Measurements from ENCODE around the gene PTK7.

The PTK7 gene

DNA sequence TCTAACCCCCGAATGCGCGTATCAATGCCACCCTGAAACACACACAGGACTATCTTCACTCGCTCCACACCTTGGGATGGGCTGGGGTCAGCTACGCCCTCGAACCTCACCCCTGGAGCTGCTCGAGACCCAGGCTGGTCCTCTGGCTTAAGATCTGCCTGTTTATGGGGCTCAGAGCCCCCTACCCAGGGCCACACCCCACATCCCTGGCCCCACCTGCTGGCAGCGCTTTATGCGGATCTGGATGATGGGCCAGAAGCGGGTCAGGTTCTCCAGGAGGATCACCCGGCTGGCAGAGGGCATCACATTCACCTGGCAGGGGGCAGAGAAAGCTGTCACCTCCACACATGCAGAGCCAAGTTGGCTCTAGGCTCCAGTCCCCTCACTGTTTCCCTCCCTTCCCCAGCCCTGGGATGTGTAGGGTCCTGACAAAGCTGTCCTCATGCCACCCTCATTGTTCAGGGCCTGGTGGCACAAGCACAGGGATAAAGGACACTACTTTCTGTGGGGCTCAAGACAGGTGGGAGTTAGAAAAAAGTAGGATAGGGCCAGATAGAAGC, 30.7 kb upstream of the PTK7 start:
- no peak for ATAC-seq
- no peak for TF ChIP-seq ARNTL (CRISPR knock-in tag; IDR thresholded peaks at IDR 0.05; ENCODE audit: borderline replicate concordance, low read depth)
- no peak for TF ChIP-seq ZFP30 (CRISPR knock-in tag; IDR thresholded peaks at IDR 0.05)
- no peak for TF ChIP-seq ZFP3 (CRISPR knock-in tag; IDR thresholded peaks at IDR 0.05)
- no peak for TF ChIP-seq ZNF8 (CRISPR knock-in tag; IDR thresholded peaks at IDR 0.05)
- no peak for TF ChIP-seq ZNF70 (CRISPR knock-in tag; IDR thresholded peaks at IDR 0.05)
- TF ChIP-seq ISL1 (CRISPR knock-in tag; IDR thresholded peaks at IDR 0.05), result no peak
- no peak for TF ChIP-seq OSR1 (CRISPR knock-in tag; IDR thresholded peaks at IDR 0.05)
- TF ChIP-seq, protein P1, sequence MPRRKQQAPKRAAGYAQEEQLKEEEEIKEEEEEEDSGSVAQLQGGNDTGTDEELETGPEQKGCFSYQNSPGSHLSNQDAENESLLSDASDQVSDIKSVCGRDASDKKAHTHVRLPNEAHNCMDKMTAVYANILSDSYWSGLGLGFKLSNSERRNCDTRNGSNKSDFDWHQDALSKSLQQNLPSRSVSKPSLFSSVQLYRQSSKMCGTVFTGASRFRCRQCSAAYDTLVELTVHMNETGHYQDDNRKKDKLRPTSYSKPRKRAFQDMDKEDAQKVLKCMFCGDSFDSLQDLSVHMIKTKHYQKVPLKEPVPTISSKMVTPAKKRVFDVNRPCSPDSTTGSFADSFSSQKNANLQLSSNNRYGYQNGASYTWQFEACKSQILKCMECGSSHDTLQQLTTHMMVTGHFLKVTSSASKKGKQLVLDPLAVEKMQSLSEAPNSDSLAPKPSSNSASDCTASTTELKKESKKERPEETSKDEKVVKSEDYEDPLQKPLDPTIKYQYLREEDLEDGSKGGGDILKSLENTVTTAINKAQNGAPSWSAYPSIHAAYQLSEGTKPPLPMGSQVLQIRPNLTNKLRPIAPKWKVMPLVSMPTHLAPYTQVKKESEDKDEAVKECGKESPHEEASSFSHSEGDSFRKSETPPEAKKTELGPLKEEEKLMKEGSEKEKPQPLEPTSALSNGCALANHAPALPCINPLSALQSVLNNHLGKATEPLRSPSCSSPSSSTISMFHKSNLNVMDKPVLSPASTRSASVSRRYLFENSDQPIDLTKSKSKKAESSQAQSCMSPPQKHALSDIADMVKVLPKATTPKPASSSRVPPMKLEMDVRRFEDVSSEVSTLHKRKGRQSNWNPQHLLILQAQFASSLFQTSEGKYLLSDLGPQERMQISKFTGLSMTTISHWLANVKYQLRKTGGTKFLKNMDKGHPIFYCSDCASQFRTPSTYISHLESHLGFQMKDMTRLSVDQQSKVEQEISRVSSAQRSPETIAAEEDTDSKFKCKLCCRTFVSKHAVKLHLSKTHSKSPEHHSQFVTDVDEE (CRISPR knock-in tag; IDR thresholded peaks at IDR 0.05), result no peak
- TF ChIP-seq RARB (CRISPR knock-in tag; IDR thresholded peaks at IDR 0.05), result no peak
- no peak for TF ChIP-seq SNAI2 (CRISPR knock-in tag; IDR thresholded peaks at IDR 0.05)
- TF ChIP-seq PPARA (CRISPR knock-in tag; IDR thresholded peaks at IDR 0.05; ENCODE audit: borderline replicate concordance), result no peak
- TF ChIP-seq, protein P2, sequence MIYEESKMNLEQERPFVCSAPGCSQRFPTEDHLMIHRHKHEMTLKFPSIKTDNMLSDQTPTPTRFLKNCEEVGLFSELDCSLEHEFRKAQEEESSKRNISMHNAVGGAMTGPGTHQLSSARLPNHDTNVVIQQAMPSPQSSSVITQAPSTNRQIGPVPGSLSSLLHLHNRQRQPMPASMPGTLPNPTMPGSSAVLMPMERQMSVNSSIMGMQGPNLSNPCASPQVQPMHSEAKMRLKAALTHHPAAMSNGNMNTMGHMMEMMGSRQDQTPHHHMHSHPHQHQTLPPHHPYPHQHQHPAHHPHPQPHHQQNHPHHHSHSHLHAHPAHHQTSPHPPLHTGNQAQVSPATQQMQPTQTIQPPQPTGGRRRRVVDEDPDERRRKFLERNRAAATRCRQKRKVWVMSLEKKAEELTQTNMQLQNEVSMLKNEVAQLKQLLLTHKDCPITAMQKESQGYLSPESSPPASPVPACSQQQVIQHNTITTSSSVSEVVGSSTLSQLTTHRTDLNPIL (CRISPR knock-in tag; IDR thresholded peaks at IDR 0.05; ENCODE audit: low read depth), result no peak
- TF ChIP-seq, protein P3, sequence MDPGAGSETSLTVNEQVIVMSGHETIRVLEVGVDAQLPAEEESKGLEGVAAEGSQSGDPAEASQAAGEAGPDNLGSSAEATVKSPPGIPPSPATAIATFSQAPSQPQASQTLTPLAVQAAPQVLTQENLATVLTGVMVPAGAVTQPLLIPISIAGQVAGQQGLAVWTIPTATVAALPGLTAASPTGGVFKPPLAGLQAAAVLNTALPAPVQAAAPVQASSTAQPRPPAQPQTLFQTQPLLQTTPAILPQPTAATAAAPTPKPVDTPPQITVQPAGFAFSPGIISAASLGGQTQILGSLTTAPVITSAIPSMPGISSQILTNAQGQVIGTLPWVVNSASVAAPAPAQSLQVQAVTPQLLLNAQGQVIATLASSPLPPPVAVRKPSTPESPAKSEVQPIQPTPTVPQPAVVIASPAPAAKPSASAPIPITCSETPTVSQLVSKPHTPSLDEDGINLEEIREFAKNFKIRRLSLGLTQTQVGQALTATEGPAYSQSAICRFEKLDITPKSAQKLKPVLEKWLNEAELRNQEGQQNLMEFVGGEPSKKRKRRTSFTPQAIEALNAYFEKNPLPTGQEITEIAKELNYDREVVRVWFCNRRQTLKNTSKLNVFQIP (CRISPR knock-in tag; IDR thresholded peaks at IDR 0.05; ENCODE audit: borderline replicate concordance, low read depth), result no peak
- TF ChIP-seq GLIS3 (CRISPR knock-in tag; IDR thresholded peaks at IDR 0.05), result no peak
- no peak for TF ChIP-seq PATZ1 (CRISPR knock-in tag; IDR thresholded peaks at IDR 0.05; ENCODE audit: borderline replicate concordance)
- TF ChIP-seq, protein P4, sequence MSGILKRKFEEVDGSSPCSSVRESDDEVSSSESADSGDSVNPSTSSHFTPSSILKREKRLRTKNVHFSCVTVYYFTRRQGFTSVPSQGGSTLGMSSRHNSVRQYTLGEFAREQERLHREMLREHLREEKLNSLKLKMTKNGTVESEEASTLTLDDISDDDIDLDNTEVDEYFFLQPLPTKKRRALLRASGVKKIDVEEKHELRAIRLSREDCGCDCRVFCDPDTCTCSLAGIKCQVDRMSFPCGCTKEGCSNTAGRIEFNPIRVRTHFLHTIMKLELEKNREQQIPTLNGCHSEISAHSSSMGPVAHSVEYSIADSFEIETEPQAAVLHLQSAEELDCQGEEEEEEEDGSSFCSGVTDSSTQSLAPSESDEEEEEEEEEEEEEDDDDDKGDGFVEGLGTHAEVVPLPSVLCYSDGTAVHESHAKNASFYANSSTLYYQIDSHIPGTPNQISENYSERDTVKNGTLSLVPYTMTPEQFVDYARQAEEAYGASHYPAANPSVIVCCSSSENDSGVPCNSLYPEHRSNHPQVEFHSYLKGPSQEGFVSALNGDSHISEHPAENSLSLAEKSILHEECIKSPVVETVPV (CRISPR knock-in tag; IDR thresholded peaks at IDR 0.05), result no peak
- no peak for TF ChIP-seq ESRRG (CRISPR knock-in tag; IDR thresholded peaks at IDR 0.05)
- no peak for TF ChIP-seq BACH2 (CRISPR knock-in tag; IDR thresholded peaks at IDR 0.05; ENCODE audit: borderline replicate concordance)
- TF ChIP-seq ZC3H10 (CRISPR knock-in tag; IDR thresholded peaks at IDR 0.05), result no peak
- TF ChIP-seq TCF4 (CRISPR knock-in tag; IDR thresholded peaks at IDR 0.05; ENCODE audit: borderline replicate concordance), result no peak

DNA sequence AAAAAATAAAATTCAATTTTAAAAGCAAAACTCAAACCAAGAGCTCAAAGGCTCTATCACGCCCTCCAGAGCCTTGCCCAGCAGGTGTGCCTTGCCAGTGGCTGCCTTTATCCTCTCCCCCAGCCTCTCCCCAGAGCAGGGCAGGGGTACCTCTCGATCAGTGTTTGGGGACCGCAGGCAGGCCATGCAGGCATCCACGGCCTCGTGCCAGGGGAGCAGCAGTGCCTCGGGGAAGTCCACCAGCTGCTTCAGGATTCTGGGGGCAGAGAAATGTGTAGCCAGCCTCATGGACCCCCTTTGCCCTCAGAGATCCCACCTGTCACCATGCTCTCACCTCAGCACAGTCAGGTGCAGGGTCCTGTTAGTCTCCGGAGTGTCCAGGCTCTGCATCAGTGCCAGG, 28.1 kb upstream of the PTK7 start:
- ATAC-seq, result no peak
- no peak for TF ChIP-seq ZNF565 (CRISPR knock-in tag; conservative IDR thresholded peaks at IDR 0.05; ENCODE audit: low read depth)

DNA sequence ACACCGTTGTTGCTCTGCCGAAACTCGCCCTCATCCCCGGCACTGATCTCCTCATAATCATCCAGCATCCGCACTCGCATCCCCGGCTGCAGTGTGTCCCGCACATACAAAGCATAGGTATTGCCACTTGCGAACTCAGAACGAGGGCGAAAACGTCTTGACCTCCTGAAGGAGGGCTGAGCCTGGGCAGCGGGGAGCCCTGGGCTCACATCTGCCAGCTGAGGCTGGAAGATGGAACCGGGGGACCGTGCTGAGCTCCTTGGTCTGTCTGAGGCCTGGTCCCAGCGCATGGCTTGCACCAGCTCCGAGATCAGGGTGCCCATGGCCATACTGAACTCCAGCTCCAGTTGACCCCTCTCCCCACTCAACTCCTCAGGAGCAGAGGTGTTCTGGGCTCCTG, 25.1 kb upstream of the PTK7 start:
- no peak for TF ChIP-seq ZNF565 (CRISPR knock-in tag; conservative IDR thresholded peaks at IDR 0.05; ENCODE audit: low read depth)
- ATAC-seq, result no peak

All from SK-N-SH treated with all-trans-retinoic acid at 6 μM for 48 hours (cell line).